Right kidney (tissue), 9 donors: ENCODE results near the gene PRPF4.
"Not testable (repeated sequence)": the region's sequence is repeated elsewhere in the genome, so short reads cannot be mapped to it uniquely, and the experiment has no call there.

Experiments used
- DNase-seq: peaks from one replicate; pipeline ENCODE4 v3.0.0-alpha.2; 2016
- long read RNA-seq, 8 donors: transcript quantifications; one replicate each; lab custom pipeline, GENCODE V29; 2026

Gene PRPF4
- long read RNA-seq, donor 1, transcript PRPF4-202 (14 exons, 3,212 nt), result major isoform, 6 of 8 reads
- long read RNA-seq, donor 1, partial matches to known transcripts, result 0 of 8 reads
- long read RNA-seq, donor 1, other reads (novel, unspliced or antisense), result 0 of 8 reads
- long read RNA-seq, donor 2, partial matches to known transcripts, result 0 of 1 reads
- long read RNA-seq, donor 2, other reads (novel, unspliced or antisense), result 0 of 1 reads
- long read RNA-seq, donor 3, partial matches to known transcripts, result 0 of 2 reads
- long read RNA-seq, donor 3, other reads (novel, unspliced or antisense), result 0 of 2 reads
- long read RNA-seq, donor 4, partial matches to known transcripts, result 5 of 9 reads
- long read RNA-seq, donor 4, other reads (novel, unspliced or antisense), result 0 of 9 reads
- long read RNA-seq, donor 5, transcript PRPF4-202 (14 exons, 3,212 nt), result major isoform, 8 of 10 reads
- long read RNA-seq, donor 5, partial matches to known transcripts, result 0 of 10 reads
- long read RNA-seq, donor 5, other reads (novel, unspliced or antisense), result 0 of 10 reads
- long read RNA-seq, donor 6, transcript PRPF4-202 (14 exons, 3,212 nt), result major isoform, 9 of 15 reads
- long read RNA-seq, donor 6, partial matches to known transcripts, result 5 of 15 reads
- long read RNA-seq, donor 6, other reads (novel, unspliced or antisense), result 0 of 15 reads
- long read RNA-seq, donor 7, partial matches to known transcripts, result 6 of 13 reads
- long read RNA-seq, donor 7, other reads (novel, unspliced or antisense), result 0 of 13 reads
- long read RNA-seq, donor 8, transcript PRPF4-202 (14 exons, 3,212 nt), result major isoform, 6 of 14 reads
- long read RNA-seq, donor 8, partial matches to known transcripts, result 8 of 14 reads
- long read RNA-seq, donor 8, other reads (novel, unspliced or antisense), result 0 of 14 reads

- peak; percentile 94 for DNase-seq
Measured at GRCh38 chr9:113275157-113276131, at the start of gene PRPF4, which contains the start of gene CDC26. TSS of gene PRPF4 (plus strand) at chr9:113275658. CDS start at chr9:113275744, 86 bp downstream. TSS of gene CDC26 (minus strand) at chr9:113275572. CDS start at chr9:113272507, 3,065 bp downstream.

GRCh38 chr9:113227436-113227835 is 48.0 kb upstream of the PRPF4 start:
- DNase-seq, result no peak

GRCh38 chr9:113228130-113228665 is 47.3 kb upstream of the PRPF4 start:
- DNase-seq, result no peak

GRCh38 chr9:113231701-113232100 is 43.8 kb upstream of the PRPF4 start:
- no peak for DNase-seq

- DNase-seq, result not testable (repeated sequence)
Measured at GRCh38 chr9:113235701-113236255, 39.7 kb upstream of the PRPF4 start.

- DNase-seq, result no peak
Measured at GRCh38 chr9:113237026-113237425, 38.4 kb upstream of the PRPF4 start.

GRCh38 chr9:113238202-113238858 is 37.1 kb upstream of the PRPF4 start:
- no peak for DNase-seq

GRCh38 chr9:113238859-113239232 is 36.6 kb upstream of the PRPF4 start:
- no peak for DNase-seq

GRCh38 chr9:113241161-113241560 is 34.3 kb upstream of the PRPF4 start:
- DNase-seq, result no peak

- DNase-seq, result no peak
Measured at GRCh38 chr9:113244556-113244955, 30.9 kb upstream of the PRPF4 start.

GRCh38 chr9:113245894-113246293 is 29.6 kb upstream of the PRPF4 start:
- DNase-seq, result no peak

- DNase-seq, result no peak
Measured at GRCh38 chr9:113246928-113247327, 28.5 kb upstream of the PRPF4 start.

- no peak for DNase-seq
Measured at GRCh38 chr9:113247640-113248039, 27.8 kb upstream of the PRPF4 start.

- DNase-seq, result not testable (repeated sequence)
Measured at GRCh38 chr9:113249661-113250060, 25.8 kb upstream of the PRPF4 start.

GRCh38 chr9:113250807-113251206 is 24.7 kb upstream of the PRPF4 start:
- no peak for DNase-seq

- DNase-seq, result no peak
Measured at GRCh38 chr9:113254991-113255390, 20.5 kb upstream of the PRPF4 start.

GRCh38 chr9:113255438-113255837 is 20.0 kb upstream of the PRPF4 start:
- no peak for DNase-seq

GRCh38 chr9:113257863-113258262 is 17.6 kb upstream of the PRPF4 start:
- no peak for DNase-seq

- DNase-seq, result no peak
Measured at GRCh38 chr9:113258282-113258681, 17.2 kb upstream of the PRPF4 start.

- no peak for DNase-seq
Measured at GRCh38 chr9:113261917-113262671, 13.4 kb upstream of the PRPF4 start.
